ENCODE data around the gene CRYGS. TPM values are rescaled to one million over a fixed set of nuclear protein-coding genes. Genes with fewer than 3 reads are reported as not detected.

Gene CRYGS
- polyA plus RNA-seq, 2 of the 4 experiments (the other 2 are of a cell fraction): 0.65 to 2.5 TPM

- no peak for DNase-seq (ENCODE audit: low read depth in 1 of 2, low spot score in 1 of 2)
- ATAC-seq: no peak
- TF ChIP-seq POLR2A (IDR thresholded peaks at IDR 0.05; ENCODE audit: low read length): no peak
- TF ChIP-seq RNF2 (IDR thresholded peaks at IDR 0.05; ENCODE audit: borderline replicate concordance, low read depth): no peak
- no peak for TF ChIP-seq TFCP2L1 (CRISPR knock-in tag; IDR thresholded peaks at IDR 0.05)
- TF ChIP-seq, protein P1, sequence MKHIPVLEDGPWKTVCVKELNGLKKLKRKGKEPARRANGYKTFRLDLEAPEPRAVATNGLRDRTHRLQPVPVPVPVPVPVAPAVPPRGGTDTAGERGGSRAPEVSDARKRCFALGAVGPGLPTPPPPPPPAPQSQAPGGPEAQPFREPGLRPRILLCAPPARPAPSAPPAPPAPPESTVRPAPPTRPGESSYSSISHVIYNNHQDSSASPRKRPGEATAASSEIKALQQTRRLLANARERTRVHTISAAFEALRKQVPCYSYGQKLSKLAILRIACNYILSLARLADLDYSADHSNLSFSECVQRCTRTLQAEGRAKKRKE (CRISPR knock-in tag; IDR thresholded peaks at IDR 0.05; ENCODE audit: low read depth): no peak
- FAIRE-seq: no peak
- Histone ChIP-seq H3K4me1 (no peaks in the 10 kb centered on the region), H3K4me2 (no peak overlapping the region), H3K27ac (no peak overlapping the region), H3K9me3 (no peaks in the 10 kb centered on the region), H3K4me3 (no peak overlapping the region)
- WGBS (ENCODE audit: missing lambda C conversion rate): 15% methylated on average over 7 of the region's 9 CpGs
- ChIA-PET CTCF (no interaction called here), POLR2A (no interaction called here)
Observed at GRCh38 chr3:186510374-186511079, 33.7 kb downstream of the CRYGS start.

DNA sequence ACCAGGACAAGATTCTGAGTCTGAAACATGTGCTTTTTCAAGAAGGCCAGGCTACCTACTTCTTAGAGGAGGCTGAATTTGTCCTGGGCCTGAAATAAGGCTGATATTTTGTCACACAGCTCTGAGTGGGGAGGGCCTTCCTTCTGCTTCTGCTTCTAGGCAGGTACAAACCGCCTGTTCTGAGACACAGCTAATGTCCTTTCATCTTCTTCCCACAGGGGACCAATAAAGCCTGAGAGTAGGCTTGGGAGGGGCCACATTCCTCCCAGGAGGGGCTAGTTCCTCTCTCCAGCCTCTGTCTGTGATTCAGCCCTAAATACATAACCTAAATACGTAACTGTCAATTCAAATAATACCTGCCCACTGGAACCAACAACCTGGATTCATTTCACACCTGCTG, 34.8 kb downstream of the CRYGS start:
- no peak for FAIRE-seq
- no peak for DNase-seq (ENCODE audit: low read depth in 1 of 2, low spot score in 1 of 2)
- TF ChIP-seq BHLHE40 (IDR thresholded peaks at IDR 0.05; ENCODE audit: low read depth, low read length) (no peak), RAD21 (conservative IDR thresholded peaks at IDR 0.05 in 1 of 2, IDR thresholded peaks at IDR 0.05 in 1 of 2) (no peak), POLR2A (IDR thresholded peaks at IDR 0.05; ENCODE audit: low read length) (no peak), ZFP36 (IDR thresholded peaks at IDR 0.05; ENCODE audit: borderline replicate concordance, partially characterized antibody) (no peak), HDAC2 (IDR thresholded peaks at IDR 0.05) (no peak)
- Histone ChIP-seq H3K27ac (no peak overlapping the region), H3K4me3 (no peak overlapping the region), H3K4me1 (no peaks in the 10 kb centered on the region), H3K4me2 (no peak overlapping the region), H3K9me3 (no peaks in the 10 kb centered on the region)
- ChIA-PET POLR2A (no interaction called here), CTCF (no interaction called here)
- WGBS (ENCODE audit: missing lambda C conversion rate): 53% methylated on average over 2 of the region's 2 CpGs
- no peak for ATAC-seq

DNA sequence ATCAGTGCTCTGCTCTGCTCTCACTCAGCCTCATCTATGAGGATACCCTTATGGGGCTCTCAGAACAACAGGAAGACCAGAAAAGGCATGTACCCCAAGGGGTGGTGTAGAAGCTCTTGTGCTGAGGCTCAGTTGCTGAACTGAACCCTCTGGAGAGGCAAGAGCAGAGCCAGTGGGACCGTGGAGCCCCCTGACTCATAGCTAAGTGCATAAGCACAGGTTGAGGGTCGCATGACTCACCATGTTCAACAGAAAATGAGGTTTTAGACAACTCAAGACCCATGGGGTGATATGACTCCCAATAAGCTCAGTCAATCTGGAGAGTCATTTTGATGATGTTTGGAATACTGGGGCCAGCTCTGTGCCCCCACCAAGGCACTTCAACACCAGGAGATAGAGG, 37.3 kb downstream of the CRYGS start:
- ATAC-seq (no peak), FAIRE-seq (no peak), DNase-seq (ENCODE audit: low read depth in 1 of 2, low spot score in 1 of 2) (no peak)
- Histone ChIP-seq H3K4me1 (no peaks in the 10 kb centered on the region), H3K27ac (no peak overlapping the region), H3K4me2 (no peak overlapping the region), H3K9me3 (no peaks in the 10 kb centered on the region), H3K4me3 (no peak overlapping the region)
- TF ChIP-seq JUNB (IDR thresholded peaks at IDR 0.05) (no peak), HOXB5 (CRISPR knock-in tag; IDR thresholded peaks at IDR 0.05) (no peak), FOXS1 (CRISPR knock-in tag; IDR thresholded peaks at IDR 0.05) (no peak), ZFP36 (IDR thresholded peaks at IDR 0.05; ENCODE audit: borderline replicate concordance, partially characterized antibody) (no peak), RNF2 (IDR thresholded peaks at IDR 0.05; ENCODE audit: borderline replicate concordance, low read depth) (no peak), RARB (CRISPR knock-in tag; IDR thresholded peaks at IDR 0.05) (no peak), TP53 (CRISPR knock-in tag; IDR thresholded peaks at IDR 0.05) (no peak)
- TF ChIP-seq, protein P1 (CRISPR knock-in tag; IDR thresholded peaks at IDR 0.05; ENCODE audit: low read depth): no peak
- 0% methylated on average over 1 of the region's 2 CpGs for WGBS (ENCODE audit: missing lambda C conversion rate)
- POLR2A ChIA-PET: no interaction called here
- CTCF ChIA-PET: interaction anchor here (1.0 to 1.1 kb wide), 2 partner anchors 12 kb away, joined by 3 read pairs; no protein-coding TSS in a partner anchor

DNA sequence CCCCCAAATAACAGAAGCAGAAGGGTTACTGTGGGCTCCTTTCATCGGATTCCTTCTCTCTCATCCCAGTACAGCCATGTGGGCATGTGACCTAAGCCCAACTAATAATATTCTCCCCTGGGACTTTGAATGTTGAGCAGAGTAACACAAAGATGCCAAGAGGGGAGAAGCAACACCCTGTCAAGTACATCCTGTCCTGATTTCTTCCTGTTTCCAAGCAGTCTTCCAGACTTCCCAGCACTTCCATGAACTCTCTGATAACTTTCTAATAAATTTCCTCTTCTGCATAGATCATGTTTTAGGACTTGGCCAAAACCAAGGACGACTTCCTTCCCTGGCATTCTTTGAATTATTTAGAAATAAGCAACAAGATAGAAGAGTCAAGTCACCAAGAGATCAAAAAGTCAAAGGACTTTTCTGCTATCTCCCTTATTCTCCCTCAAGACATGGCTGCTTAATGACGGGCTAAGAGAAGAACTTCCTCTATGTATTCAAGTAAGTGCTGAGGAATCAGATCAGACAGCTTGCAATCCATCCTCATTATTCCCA, 37.9 kb downstream of the CRYGS start:
- ChIA-PET CTCF (interaction anchor here (1.0 to 1.1 kb wide), 2 partner anchors 11 to 12 kb away, joined by 3 read pairs; no protein-coding TSS in a partner anchor), POLR2A (no interaction called here)
- TF ChIP-seq, protein P2, sequence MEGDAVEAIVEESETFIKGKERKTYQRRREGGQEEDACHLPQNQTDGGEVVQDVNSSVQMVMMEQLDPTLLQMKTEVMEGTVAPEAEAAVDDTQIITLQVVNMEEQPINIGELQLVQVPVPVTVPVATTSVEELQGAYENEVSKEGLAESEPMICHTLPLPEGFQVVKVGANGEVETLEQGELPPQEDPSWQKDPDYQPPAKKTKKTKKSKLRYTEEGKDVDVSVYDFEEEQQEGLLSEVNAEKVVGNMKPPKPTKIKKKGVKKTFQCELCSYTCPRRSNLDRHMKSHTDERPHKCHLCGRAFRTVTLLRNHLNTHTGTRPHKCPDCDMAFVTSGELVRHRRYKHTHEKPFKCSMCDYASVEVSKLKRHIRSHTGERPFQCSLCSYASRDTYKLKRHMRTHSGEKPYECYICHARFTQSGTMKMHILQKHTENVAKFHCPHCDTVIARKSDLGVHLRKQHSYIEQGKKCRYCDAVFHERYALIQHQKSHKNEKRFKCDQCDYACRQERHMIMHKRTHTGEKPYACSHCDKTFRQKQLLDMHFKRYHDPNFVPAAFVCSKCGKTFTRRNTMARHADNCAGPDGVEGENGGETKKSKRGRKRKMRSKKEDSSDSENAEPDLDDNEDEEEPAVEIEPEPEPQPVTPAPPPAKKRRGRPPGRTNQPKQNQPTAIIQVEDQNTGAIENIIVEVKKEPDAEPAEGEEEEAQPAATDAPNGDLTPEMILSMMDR (IDR thresholded peaks at IDR 0.05): no peak
- TF ChIP-seq CBX2 (IDR thresholded peaks at IDR 0.05; ENCODE audit: borderline replicate concordance, low read depth) (no peak), ZC3H11A (IDR thresholded peaks at IDR 0.05) (no peak), CHD4 (IDR thresholded peaks at IDR 0.05; ENCODE audit: borderline replicate concordance) (no peak), KDM1A (IDR thresholded peaks at IDR 0.05; ENCODE audit: low read depth) (no peak), PHF8 (IDR thresholded peaks at IDR 0.05; ENCODE audit: borderline replicate concordance, low read depth) (no peak), CBX8 (IDR thresholded peaks at IDR 0.05) (no peak), HOXB13 (CRISPR knock-in tag; IDR thresholded peaks at IDR 0.05; ENCODE audit: low read depth) (no peak)
- TF ChIP-seq, protein P3, sequence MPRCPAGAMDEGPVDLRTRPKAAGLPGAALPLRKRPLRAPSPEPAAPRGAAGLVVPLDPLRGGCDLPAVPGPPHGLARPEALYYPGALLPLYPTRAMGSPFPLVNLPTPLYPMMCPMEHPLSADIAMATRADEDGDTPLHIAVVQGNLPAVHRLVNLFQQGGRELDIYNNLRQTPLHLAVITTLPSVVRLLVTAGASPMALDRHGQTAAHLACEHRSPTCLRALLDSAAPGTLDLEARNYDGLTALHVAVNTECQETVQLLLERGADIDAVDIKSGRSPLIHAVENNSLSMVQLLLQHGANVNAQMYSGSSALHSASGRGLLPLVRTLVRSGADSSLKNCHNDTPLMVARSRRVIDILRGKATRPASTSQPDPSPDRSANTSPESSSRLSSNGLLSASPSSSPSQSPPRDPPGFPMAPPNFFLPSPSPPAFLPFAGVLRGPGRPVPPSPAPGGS (IDR thresholded peaks at IDR 0.05): no peak
- H3K4me2 ChIP-seq: no peak overlapping the region
- 44% methylated on average over 3 of the region's 3 CpGs for WGBS (ENCODE audit: missing lambda C conversion rate)
- no peaks in the 10 kb centered on the region for H3K9me3 ChIP-seq
- no peak overlapping the region for H3K4me3 ChIP-seq
- no peaks in the 10 kb centered on the region for H3K4me1 ChIP-seq
- no peak overlapping the region for H3K27ac ChIP-seq
- no peak for DNase-seq (ENCODE audit: low read depth in 1 of 2, low spot score in 1 of 2)
- no peak for FAIRE-seq
- ATAC-seq: no peak

Measured in A549 (cell line).